Ovary (tissue), 9 donors: ENCODE data around the gene HNRNPA2B1. TPM values are rescaled to one million over a fixed set of nuclear protein-coding genes. Genes with fewer than 3 reads are reported as not detected.

Experiments used
- DNase-seq, 5 donors: peaks; one replicate each; pipeline ENCODE4 v3.0.0-alpha.2; 2019 to 2020
- H3K27ac ChIP-seq, 2 donors: fragments of 200-600 bp; one replicate each; pipeline versions ENCODE4 v1.5.1 to v1.8.0; 2019 to 2022
- H3K27me3 ChIP-seq: fragments of 200-600 bp; one replicate; pipeline ENCODE4 v1.8.0; 2022
- H3K36me3 ChIP-seq: fragments of 200-600 bp; sonication (generic); one replicate; pipeline ENCODE4 v1.5.1; 2019
- H3K4me1 ChIP-seq: one replicate; pipeline ENCODE4 v1.8.1; 2013; ENCODE audit warnings: mild to moderate bottlenecking, moderate library complexity; ENCODE audit not compliant: insufficient read depth
- H3K4me3 ChIP-seq: fragments of 200-600 bp; sonication (generic); one replicate; pipeline ENCODE4 v1.5.1; 2017
- H3K9me3 ChIP-seq, 2 donors: fragments of 200-600 bp in 1 of 2; sonication (generic) in 1 of 2; one replicate each; pipeline versions ENCODE4 v1.5.1 to v1.8.1; 2013 to 2019; ENCODE audit warnings: mild to moderate bottlenecking in 1 of 2, moderate library complexity in 1 of 2
- EP300 ChIP-seq: sonication (generic); formaldehyde crosslinking; IDR thresholded peaks from one replicate; pipeline ENCODE4 v1.6.1; 2017; ENCODE audit warnings: antibody characterized with exemption
- POLR2A ChIP-seq: fragments of 450-650 bp; IDR thresholded peaks from one replicate; pipeline ENCODE4 v1.6.1; 2017; ENCODE audit warnings: antibody characterized with exemption, mild to moderate bottlenecking, moderate library complexity
- WGBS, 3 donors: extraction: QIAGEN DNeasy Blood & Tissue Kit in 1 of 3; methylation state at CpG; one replicate each; pipeline versions ENCODE4 v1.1.5 to v1.1.7; 2013 to 2017; 5-methylcytosine and 5-hydroxymethylcytosine counted together
- intact Hi-C, 4 donors: fragments of 100-400 bp; cut with DNase I; formaldehyde crosslinking; loops; one replicate each; pipeline versions ENCODE4 v1.11.0 to v1.15.1; 2022 to 2023
- polyA plus RNA-seq, 2 donors: library from polyadenylated mRNA; stranded (reverse); fragments of 200-250 nt in 1 of 2; fragments of 350-450 nt in 1 of 2; fragmentation: Illumina TruSeq in 1 of 2; extraction: RNeasy Lipid Tissue Mini Kit (QIAGEN cat#74804) in 1 of 2; gene quantifications; one replicate each; pipeline ENCODE4 v1.2.3, GENCODE V29; 2013 to 2014
- total RNA-seq, 7 donors: library from RNA; depleted of rRNA in 2 of 7; stranded (reverse); fragments of >200 nt in 2 of 7; fragmentation: NEBNext Ultra II Directional in 3 of 7; extraction: Animal tissue kit (Norgen Biotek cat#: 25700) in 3 of 7; gene quantifications; one replicate each; pipeline versions ENCODE4 v1.1.0 to v1.2.4, GENCODE V29; 2016 to 2023
- TF ChIP-seq, protein P1 (sequence below), 3 donors: fragments of 450-650 bp in 2 of 3; fragments of 200-600 bp in 1 of 3; IDR thresholded peaks; one replicate each; pipeline versions ENCODE4 v1.5.1 to v1.8.0; 2016 to 2022; ENCODE audit warnings: antibody characterized with exemption in 3 of 3, mild to moderate bottlenecking in 1 of 3
- donor health status: DM: no; HTN: no; CAD: no; lungs with moderate emphysema.
- donor health status: DM: no; HTN: no; CAD: no.
- donor health status: Bipolar disorder and iron deficiency.
- donor health status: DM: yes; HTN: yes; CAD: no.
- donor health status: DM: no; HTN: no; CAD: no.
- donor health status: DM: yes; HTN: yes; CAD: no.

Gene HNRNPA2B1
- total and polyA plus RNA-seq, 9 donors = 236 to 659 (median 413) TPM

DNA sequence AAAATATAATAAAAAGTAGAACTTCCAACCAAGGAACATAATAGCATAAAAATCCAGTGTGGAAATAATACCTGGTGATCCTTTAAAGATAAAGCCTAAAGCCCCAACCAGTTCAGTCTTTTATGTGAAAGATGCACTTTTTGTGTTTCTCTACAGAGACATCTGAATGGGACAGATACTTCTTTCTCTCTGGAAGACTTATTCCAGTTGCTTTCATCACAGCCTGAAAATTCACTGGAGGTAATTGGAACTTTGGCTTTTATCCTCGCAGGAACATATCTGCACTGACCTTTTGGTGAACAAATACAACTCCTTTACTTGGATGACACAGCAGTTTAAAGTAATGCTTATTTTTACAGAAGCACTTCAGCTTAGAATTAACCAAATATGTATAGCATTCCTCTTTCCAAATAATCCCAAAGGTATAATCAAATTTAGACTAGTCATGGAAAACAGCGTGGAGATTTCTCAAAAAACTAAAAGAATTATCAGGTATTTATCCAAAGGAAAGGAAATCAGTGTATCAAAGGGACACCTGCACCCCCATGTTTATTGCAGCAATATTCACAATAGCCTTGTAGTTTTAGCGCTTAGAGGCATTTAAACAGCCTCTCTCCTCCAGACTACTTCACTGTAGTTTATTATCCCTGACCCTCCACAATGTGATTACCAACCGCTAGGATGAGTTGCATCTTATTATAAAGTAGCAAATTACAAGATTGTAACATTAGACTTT is 16.8 kb downstream of the HNRNPA2B1 start:
- Histone ChIP-seq H3K4me1 (no peaks in the 10 kb centered on the region), H3K9me3 (no peaks in the 10 kb centered on the region), H3K27me3 (no peaks in the 10 kb centered on the region), H3K36me3 (no peaks in the 10 kb centered on the region), H3K27ac (no peak overlapping the region), H3K4me3 (no peak overlapping the region)
- intact Hi-C loops = no loop called here
- WGBS, 3 donors = 23 to 35% (median 24%) methylated on average over 4 of the region's 4 CpGs
- TF ChIP-seq POLR2A = no peak
- TF ChIP-seq, protein P1, sequence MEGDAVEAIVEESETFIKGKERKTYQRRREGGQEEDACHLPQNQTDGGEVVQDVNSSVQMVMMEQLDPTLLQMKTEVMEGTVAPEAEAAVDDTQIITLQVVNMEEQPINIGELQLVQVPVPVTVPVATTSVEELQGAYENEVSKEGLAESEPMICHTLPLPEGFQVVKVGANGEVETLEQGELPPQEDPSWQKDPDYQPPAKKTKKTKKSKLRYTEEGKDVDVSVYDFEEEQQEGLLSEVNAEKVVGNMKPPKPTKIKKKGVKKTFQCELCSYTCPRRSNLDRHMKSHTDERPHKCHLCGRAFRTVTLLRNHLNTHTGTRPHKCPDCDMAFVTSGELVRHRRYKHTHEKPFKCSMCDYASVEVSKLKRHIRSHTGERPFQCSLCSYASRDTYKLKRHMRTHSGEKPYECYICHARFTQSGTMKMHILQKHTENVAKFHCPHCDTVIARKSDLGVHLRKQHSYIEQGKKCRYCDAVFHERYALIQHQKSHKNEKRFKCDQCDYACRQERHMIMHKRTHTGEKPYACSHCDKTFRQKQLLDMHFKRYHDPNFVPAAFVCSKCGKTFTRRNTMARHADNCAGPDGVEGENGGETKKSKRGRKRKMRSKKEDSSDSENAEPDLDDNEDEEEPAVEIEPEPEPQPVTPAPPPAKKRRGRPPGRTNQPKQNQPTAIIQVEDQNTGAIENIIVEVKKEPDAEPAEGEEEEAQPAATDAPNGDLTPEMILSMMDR (IDR thresholded peaks at IDR 0.05) = no peak
- TF ChIP-seq EP300 = no peak
- no peak for DNase-seq

DNA sequence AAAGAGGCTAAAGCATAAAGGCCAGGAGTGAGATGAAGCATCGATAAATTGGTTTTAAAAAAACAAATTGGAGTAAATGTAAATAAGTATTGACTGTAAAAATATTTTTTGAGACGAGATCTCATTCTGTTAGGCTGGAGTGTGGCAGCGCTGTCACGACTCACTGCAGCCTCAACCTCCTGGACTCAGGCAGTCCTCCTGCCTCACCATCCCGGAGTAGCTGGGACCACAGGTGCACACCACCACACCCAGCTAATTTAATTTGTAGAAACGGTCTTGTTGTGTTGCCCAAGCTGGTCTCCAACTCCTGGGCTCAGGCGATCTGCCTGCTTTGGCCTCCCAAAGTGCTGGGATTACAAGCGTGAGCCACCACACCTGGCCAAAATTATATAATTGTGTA is 17.8 kb downstream of the HNRNPA2B1 start:
- Histone ChIP-seq H3K4me1 (no peaks in the 10 kb centered on the region), H3K9me3 (no peaks in the 10 kb centered on the region), H3K27me3 (no peaks in the 10 kb centered on the region), H3K4me3 (no peak overlapping the region), H3K27ac (no peak overlapping the region), H3K36me3 (no peaks in the 10 kb centered on the region)
- DNase-seq = no peak
- TF ChIP-seq, protein P1 (IDR thresholded peaks at IDR 0.05) = no peak
- no peak for TF ChIP-seq POLR2A
- intact Hi-C loops = no loop called here
- WGBS, 3 donors = 71 to 77% (median 77%) methylated on average over 8 of the region's 8 CpGs

DNA sequence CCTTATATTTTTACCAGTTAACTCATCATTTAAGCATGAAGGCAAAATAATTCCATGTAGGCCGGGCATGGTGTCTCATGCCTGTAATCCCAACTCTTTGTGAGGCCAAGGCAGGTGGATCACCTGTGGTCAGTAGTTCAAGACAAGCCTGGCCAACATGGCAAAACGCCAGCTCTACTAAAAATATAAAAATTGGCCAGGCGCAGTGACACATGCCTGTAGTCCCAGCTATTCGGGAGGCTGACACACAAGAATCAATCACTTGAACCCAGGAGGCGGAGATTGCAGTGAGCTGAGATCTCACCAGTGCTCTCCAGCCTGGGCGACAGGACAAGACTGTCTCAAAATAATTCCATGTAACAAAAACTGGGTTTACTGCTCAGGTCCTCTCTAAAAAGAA is 18.3 kb downstream of the HNRNPA2B1 start:
- 59 to 70% (median 64%) methylated on average over 6 of the region's 6 CpGs for WGBS, 3 donors
- Histone ChIP-seq H3K27ac (no peak overlapping the region), H3K27me3 (no peaks in the 10 kb centered on the region), H3K36me3 (no peaks in the 10 kb centered on the region), H3K9me3 (no peaks in the 10 kb centered on the region), H3K4me1 (no peaks in the 10 kb centered on the region), H3K4me3 (no peak overlapping the region)
- intact Hi-C loops = no loop called here
- TF ChIP-seq POLR2A = no peak
- TF ChIP-seq, protein P1 (IDR thresholded peaks at IDR 0.05) = no peak
- TF ChIP-seq EP300 = no peak
- peak in 1 of 5 donors; percentile 23 for DNase-seq

DNA sequence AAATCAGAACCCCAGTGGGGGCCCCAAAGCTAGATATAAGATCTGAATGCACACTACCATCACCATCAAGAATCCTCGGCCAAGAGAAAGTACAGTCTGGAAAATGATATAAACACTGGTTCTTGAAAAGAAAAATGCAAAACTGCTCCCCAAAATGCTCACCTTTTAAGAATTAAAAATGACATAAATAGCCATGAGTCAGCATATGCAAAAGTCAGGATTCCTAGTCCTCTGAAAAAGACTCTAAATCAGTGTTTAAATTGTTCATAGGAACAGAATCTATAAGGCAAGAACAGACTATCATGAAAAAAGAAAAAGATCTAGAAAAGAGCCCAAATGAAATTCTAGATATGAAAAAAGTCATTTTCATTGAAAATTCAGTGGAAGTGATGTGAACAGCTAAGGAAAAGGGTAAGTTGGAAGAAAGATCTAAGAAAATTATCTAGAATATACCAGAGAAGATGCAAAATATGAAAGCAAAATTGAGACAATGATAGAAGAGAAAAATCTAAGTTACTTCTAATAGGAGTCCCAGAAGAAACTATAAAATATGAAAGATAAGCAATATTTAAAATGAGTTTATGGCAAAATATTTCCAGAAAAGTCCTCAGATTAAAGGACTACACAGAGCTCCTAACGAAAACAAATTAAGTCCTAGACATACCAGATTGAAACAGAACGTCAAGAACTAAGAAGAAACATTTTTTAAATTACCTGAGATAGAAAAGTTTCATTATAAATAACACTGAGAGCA is 18.9 kb downstream of the HNRNPA2B1 start:
- Histone ChIP-seq H3K27ac (no peak overlapping the region), H3K36me3 (no peaks in the 10 kb centered on the region), H3K4me1 (no peaks in the 10 kb centered on the region), H3K4me3 (no peak overlapping the region), H3K27me3 (no peaks in the 10 kb centered on the region), H3K9me3 (no peaks in the 10 kb centered on the region)
- 45 to 54% (median 51%) methylated on average over 3 of the region's 3 CpGs for WGBS, 3 donors
- no peak for DNase-seq
- TF ChIP-seq, protein P1 (IDR thresholded peaks at IDR 0.05) = no peak
- TF ChIP-seq POLR2A (no peak), EP300 (no peak)
- intact Hi-C loops = no loop called here
